OCI-LY3 (cell line): ENCODE results near the gene HRH1.

Source experiments
- EZH2phosphoT487 ChIP-seq: fragments of 200-600 bp; shearing (Covaris generic); IDR thresholded peaks from 2 replicates; pipeline ENCODE4 v1.6.1; 2018; ENCODE audit warnings: antibody characterized with exemption, mixed run types, low read depth
- TF ChIP-seq, protein P1 (sequence below): fragments of 200-600, 300-600 bp; sonication (generic); IDR thresholded peaks from 2 replicates; pipeline ENCODE4 v1.5.1; 2014; ENCODE audit warnings: antibody characterized with exemption, low read length, low read depth

DNA sequence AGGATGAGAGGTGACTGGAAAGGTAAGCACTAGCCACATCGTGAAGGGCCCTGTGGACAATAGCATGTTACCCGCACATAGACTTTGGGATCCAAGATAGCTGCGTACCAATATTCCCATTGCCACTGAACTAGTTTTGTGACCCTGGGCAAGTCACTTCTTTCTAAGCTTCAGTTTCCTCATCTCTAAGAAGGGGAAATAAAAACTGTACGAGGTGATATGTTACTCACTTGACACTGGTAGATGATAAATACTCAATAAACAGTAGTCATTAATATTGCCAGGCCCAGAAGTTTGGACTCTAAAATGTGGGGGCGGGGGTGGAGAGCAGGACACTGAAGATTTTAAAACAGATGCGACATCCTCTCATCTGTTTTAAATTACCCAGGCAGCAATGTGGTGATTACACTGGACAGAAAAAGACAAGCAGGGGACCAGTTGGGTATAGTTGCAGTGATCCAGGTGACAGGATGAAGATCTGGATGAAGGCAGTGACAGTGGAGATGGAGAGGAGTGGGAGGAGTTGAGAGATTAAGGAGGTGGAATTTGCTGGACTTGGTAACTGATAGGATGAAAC is 120.4 kb downstream of the HRH1 start:
- TF ChIP-seq, protein P1, sequence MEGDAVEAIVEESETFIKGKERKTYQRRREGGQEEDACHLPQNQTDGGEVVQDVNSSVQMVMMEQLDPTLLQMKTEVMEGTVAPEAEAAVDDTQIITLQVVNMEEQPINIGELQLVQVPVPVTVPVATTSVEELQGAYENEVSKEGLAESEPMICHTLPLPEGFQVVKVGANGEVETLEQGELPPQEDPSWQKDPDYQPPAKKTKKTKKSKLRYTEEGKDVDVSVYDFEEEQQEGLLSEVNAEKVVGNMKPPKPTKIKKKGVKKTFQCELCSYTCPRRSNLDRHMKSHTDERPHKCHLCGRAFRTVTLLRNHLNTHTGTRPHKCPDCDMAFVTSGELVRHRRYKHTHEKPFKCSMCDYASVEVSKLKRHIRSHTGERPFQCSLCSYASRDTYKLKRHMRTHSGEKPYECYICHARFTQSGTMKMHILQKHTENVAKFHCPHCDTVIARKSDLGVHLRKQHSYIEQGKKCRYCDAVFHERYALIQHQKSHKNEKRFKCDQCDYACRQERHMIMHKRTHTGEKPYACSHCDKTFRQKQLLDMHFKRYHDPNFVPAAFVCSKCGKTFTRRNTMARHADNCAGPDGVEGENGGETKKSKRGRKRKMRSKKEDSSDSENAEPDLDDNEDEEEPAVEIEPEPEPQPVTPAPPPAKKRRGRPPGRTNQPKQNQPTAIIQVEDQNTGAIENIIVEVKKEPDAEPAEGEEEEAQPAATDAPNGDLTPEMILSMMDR: no peak
- no peak for TF ChIP-seq EZH2phosphoT487
